A549 (cell line): ENCODE measurements around the gene KLHDC8B. TPM values are rescaled to one million over a fixed set of nuclear protein-coding genes. Genes with fewer than 3 reads are reported as not detected.

Source experiments
- ATAC-seq, 2 experiments: fragments of 200-7000 bp in 1 of 2; fragments of >200 bp in 1 of 2; cut with Nextera tagmentation in 1 of 2; cut with Tn5 transposase in 1 of 2; 3 replicates each; pipeline versions ENCODE4 v1.8.0 to v1.9.1; 2018 to 2020; ENCODE audit warnings: mild to moderate bottlenecking in 1 of 2, moderate library complexity in 1 of 2
- CTCF ChIA-PET: fragments of 300-600 bp; sonication (Branson Sonifier 250); formaldehyde crosslinking; extraction: SDS; loops from one replicate; lab custom pipeline; 2021; ENCODE audit warnings: antibody characterized with exemption, inconsistent platforms; lab: Yijun Ruan, JAX
- POLR2A ChIA-PET: fragments of 350-600 bp; formaldehyde crosslinking; extraction: SDS; loops from one replicate; lab custom pipeline; 2021; ENCODE audit warnings: antibody characterized with exemption, inconsistent platforms; lab: Yijun Ruan, JAX
- DNase-seq, 2 experiments: peaks; one replicate each; pipeline versions ENCODE4 v3.0.0 to v3.0.0-alpha.2; 2011 to 2016; ENCODE audit warnings: low read depth in 1 of 2, low spot score in 1 of 2
- FAIRE-seq: peaks from 2 replicates; lab custom pipeline; 2011; peaks lifted over from hg19 to GRCh38; lab: Jason Lieb, UNC
- H3K27ac ChIP-seq, 2 experiments: fragments of >200 bp; sonication (Bioruptor Twin); formaldehyde crosslinking; 3 replicates each; pipeline ENCODE4 v1.5.1; 2016 to 2017
- H3K4me1 ChIP-seq: fragments of >200 bp; sonication (Bioruptor Twin); formaldehyde crosslinking; 3 replicates; pipeline ENCODE4 v1.6.1; 2016
- H3K4me2 ChIP-seq: fragments of >200 bp; sonication (Bioruptor Twin); formaldehyde crosslinking; 3 replicates; pipeline ENCODE4 v1.6.1; 2016
- H3K4me3 ChIP-seq: fragments of >200 bp; sonication (Bioruptor Twin); formaldehyde crosslinking; 3 replicates; pipeline ENCODE4 v1.5.1; 2016
- H3K9me3 ChIP-seq: fragments of >200 bp; sonication (Bioruptor Twin); formaldehyde crosslinking; 3 replicates; pipeline ENCODE4 v1.6.1; 2016
- CBX2 ChIP-seq: fragments of 200-600 bp; sonication (generic); IDR thresholded peaks from 2 replicates; pipeline ENCODE4 v1.6.1; 2016; ENCODE audit warnings: low read depth, mild to moderate bottlenecking, borderline replicate concordance
- EHMT2 ChIP-seq: fragments of 200-600 bp; sonication (generic); IDR thresholded peaks from 2 replicates; pipeline ENCODE4 v1.6.1; 2016; ENCODE audit warnings: antibody characterized with exemption, low read depth, mild to moderate bottlenecking, moderate library complexity
- ELK1 ChIP-seq: fragments of 150-350 bp; IDR thresholded peaks from 2 replicates; pipeline ENCODE4 v1.6.1; 2014; ENCODE audit warnings: low read depth, mild to moderate bottlenecking, low read length
- FOXS1 ChIP-seq: fragments of 250-450 bp; sonication (Bioruptor Pico); IDR thresholded peaks from 2 replicates; pipeline ENCODE4 v1.5.0; 2020; ENCODE audit warnings: mild to moderate bottlenecking, moderate library complexity
- GATA3 ChIP-seq: IDR thresholded peaks from 2 replicates; pipeline ENCODE4 v1.6.1; 2012; ENCODE audit warnings: borderline replicate concordance
- HES2 ChIP-seq: fragments of >200 bp; sonication (Bioruptor Twin); formaldehyde crosslinking; IDR thresholded peaks from 2 replicates; pipeline ENCODE4 v1.6.1; 2016
- HEYL ChIP-seq: fragments of 250-450 bp; sonication (Bioruptor Pico); IDR thresholded peaks from 2 replicates; pipeline ENCODE4 v1.8.0; 2021; ENCODE audit warnings: mild to moderate bottlenecking, moderate library complexity
- HOXB13 ChIP-seq: fragments of 250-450 bp; sonication (Bioruptor Pico); IDR thresholded peaks from 2 replicates; pipeline ENCODE4 v1.5.0; 2020; ENCODE audit warnings: low read depth, mild to moderate bottlenecking, moderate library complexity
- HOXB5 ChIP-seq: fragments of 250-450 bp; sonication (Bioruptor Pico); IDR thresholded peaks from 2 replicates; pipeline ENCODE4 v1.5.0; 2020; ENCODE audit warnings: mild to moderate bottlenecking, moderate library complexity
- KDM5A ChIP-seq: fragments of 200-600 bp; sonication (generic); IDR thresholded peaks from 2 replicates; pipeline ENCODE4 v1.6.1; 2016; ENCODE audit warnings: antibody characterized with exemption, mild to moderate bottlenecking
- MAFK ChIP-seq: fragments of 450-650 bp; IDR thresholded peaks from 2 replicates; pipeline ENCODE4 v1.6.1; 2014; ENCODE audit not compliant: partially characterized antibody
- MAX ChIP-seq: IDR thresholded peaks from 2 replicates; pipeline ENCODE4 v1.6.1; 2012
- PBX3 ChIP-seq: IDR thresholded peaks from 2 replicates; pipeline ENCODE4 v1.6.1; 2012
- POLR2A ChIP-seq: IDR thresholded peaks from 2 replicates; pipeline ENCODE4 v1.6.1; 2012; ENCODE audit warnings: mild to moderate bottlenecking, low read length
- RAD21 ChIP-seq, 2 experiments: fragments of >200 bp in 1 of 2; sonication (Bioruptor Twin) in 1 of 2; formaldehyde crosslinking in 1 of 2; IDR thresholded peaks in 1 of 2; conservative IDR thresholded peaks in 1 of 2; 2 replicates in 1 of 2; 3 replicates in 1 of 2; pipeline ENCODE4 v1.6.1; 2012 to 2018; ENCODE audit warnings: inconsistent platforms in 1 of 2
- RARB ChIP-seq: fragments of 250-450 bp; sonication (Bioruptor Pico); IDR thresholded peaks from 2 replicates; pipeline ENCODE4 v1.8.0; 2021; ENCODE audit warnings: mild to moderate bottlenecking, moderate library complexity
- RCOR1 ChIP-seq: fragments of 150-350 bp; IDR thresholded peaks from 2 replicates; pipeline ENCODE4 v1.6.1; 2014; ENCODE audit warnings: antibody characterized with exemption, low read length, low read depth
- REST ChIP-seq: fragments of 200-600 bp; sonication (generic); IDR thresholded peaks from 2 replicates; pipeline ENCODE4 v1.6.1; 2016; ENCODE audit warnings: antibody characterized with exemption, mild to moderate bottlenecking, moderate library complexity
- SMC3 ChIP-seq: fragments of >200 bp; sonication (Bioruptor Twin); formaldehyde crosslinking; IDR thresholded peaks from 3 replicates; pipeline ENCODE4 v1.6.1; 2018; ENCODE audit warnings: inconsistent platforms
- SREBF2 ChIP-seq: fragments of 450-650 bp; IDR thresholded peaks from 2 replicates; pipeline ENCODE4 v1.6.1; 2014; ENCODE audit warnings: mild to moderate bottlenecking, moderate library complexity
- ZSCAN20 ChIP-seq: fragments of 250-450 bp; sonication (Bioruptor Pico); IDR thresholded peaks from 2 replicates; pipeline ENCODE4 v1.8.0; 2022; ENCODE audit warnings: mild to moderate bottlenecking, moderate library complexity
- WGBS: methylation state at CpG from one replicate; pipeline ENCODE4 v1.1.6; 2017; ENCODE audit errors: missing lambda C conversion rate; 5-methylcytosine and 5-hydroxymethylcytosine counted together
- polyA plus RNA-seq, 4 experiments: library from polyadenylated mRNA; depleted of rRNA in 3 of 4; stranded (reverse); fragments of >200 nt; fragmentation: RNase III in 1 of 4; extraction: RNeasy Plus Mini Kit Qiagen cat#74134 plus additional on column Dnase treatment in 1 of 4; gene quantifications; 2 replicates in 3 of 4; 3 replicates in 1 of 4; pipeline ENCODE4 v1.2.3, GENCODE V29; 2011 to 2017

Gene KLHDC8B
- polyA plus RNA-seq, 2 of the 4 experiments (the other 2 are of a cell fraction), result 7.4 to 9.9 TPM

- ChIA-PET CTCF (no interaction called here), POLR2A (no interaction called here)
- H3K4me3 ChIP-seq, result no peak overlapping the region
- no peak for ATAC-seq
- no peak overlapping the region for H3K4me2 ChIP-seq
- H3K9me3 ChIP-seq, result no peaks in the 10 kb centered on the region
- DNase-seq, result no peak
- no peak for FAIRE-seq
- H3K27ac ChIP-seq, result no peak overlapping the region
- TF ChIP-seq RCOR1, result no peak
- no peak for TF ChIP-seq HES2
- no peak for TF ChIP-seq FOXS1 (CRISPR knock-in tag)
- no peak for TF ChIP-seq PBX3
- no peak for TF ChIP-seq HOXB5 (CRISPR knock-in tag)
- TF ChIP-seq GATA3, result no peak
- no peak for TF ChIP-seq SREBF2
- TF ChIP-seq HOXB13, result no peak
- no peak for TF ChIP-seq SMC3
- TF ChIP-seq REST, result no peak
- TF ChIP-seq RARB (CRISPR knock-in tag), result no peak
- TF ChIP-seq POLR2A, result no peak
- TF ChIP-seq ELK1, result no peak
- peaks cover 19% of the 10 kb centered on the region for H3K4me1 ChIP-seq
- WGBS, result 94% methylated on average over 6 of the region's 8 CpGs
Observed at GRCh38 chr3:49175530-49175929, 4.1 kb downstream of the KLHDC8B start.

GRCh38 chr3:49177073-49177472 lies 5.7 kb downstream of the KLHDC8B start:
- DNase-seq (no peak), FAIRE-seq (no peak)
- Histone ChIP-seq H3K4me2 (no peak overlapping the region), H3K9me3 (no peaks in the 10 kb centered on the region), H3K27ac (no peak overlapping the region)
- WGBS, result 71% methylated on average over 1 of the region's 2 CpGs
- POLR2A ChIA-PET, result no interaction called here
- TF ChIP-seq MAFK, result no peak
- TF ChIP-seq, all 56 proteins: peak for 0
- no peak for ATAC-seq
- CTCF ChIA-PET, result no interaction called here
- Histone ChIP-seq H3K4me3 (no peak overlapping the region), H3K4me1 (peaks cover 12% of the 10 kb centered on the region)

- ChIA-PET CTCF (interaction anchor here (3.2 kb wide), 1 partner anchor 9 kb away, joined by 13 read pairs; the partner anchor contains the start of gene KLHDC8B), POLR2A (no interaction called here)
- no peak overlapping the region for H3K27ac ChIP-seq
- FAIRE-seq (no peak), ATAC-seq (no peak), DNase-seq (no peak)
- H3K9me3 ChIP-seq, result no peaks in the 10 kb centered on the region
- TF ChIP-seq ZSCAN20 (CRISPR knock-in tag) (no peak), HEYL (CRISPR knock-in tag) (no peak), CBX2 (no peak), KDM5A (no peak), RARB (CRISPR knock-in tag) (no peak), MAX (no peak), RAD21 (conservative IDR thresholded peaks at IDR 0.05 in 1 of 2, IDR thresholded peaks at IDR 0.05 in 1 of 2) (no peak), HOXB13 (no peak), EHMT2 (no peak)
- no peak overlapping the region for H3K4me2 ChIP-seq
- no peak overlapping the region for H3K4me3 ChIP-seq
- no peaks in the 10 kb centered on the region for H3K4me1 ChIP-seq
Observed at GRCh38 chr3:49180116-49180515, 8.7 kb downstream of the KLHDC8B start.
